OCI-LY3 (cell line): ENCODE measurements around the gene REXO1.

ENCODE experiments used
- EZH2phosphoT487 ChIP-seq: fragments of 200-600 bp; shearing (Covaris generic); IDR thresholded peaks from 2 replicates; pipeline ENCODE4 v1.6.1; 2018; ENCODE audit warnings: antibody characterized with exemption, mixed run types, low read depth
- TF ChIP-seq, protein P1 (sequence below): fragments of 200-600, 300-600 bp; sonication (generic); IDR thresholded peaks from 2 replicates; pipeline ENCODE4 v1.5.1; 2014; ENCODE audit warnings: antibody characterized with exemption, low read length, low read depth

- TF ChIP-seq, protein P1, sequence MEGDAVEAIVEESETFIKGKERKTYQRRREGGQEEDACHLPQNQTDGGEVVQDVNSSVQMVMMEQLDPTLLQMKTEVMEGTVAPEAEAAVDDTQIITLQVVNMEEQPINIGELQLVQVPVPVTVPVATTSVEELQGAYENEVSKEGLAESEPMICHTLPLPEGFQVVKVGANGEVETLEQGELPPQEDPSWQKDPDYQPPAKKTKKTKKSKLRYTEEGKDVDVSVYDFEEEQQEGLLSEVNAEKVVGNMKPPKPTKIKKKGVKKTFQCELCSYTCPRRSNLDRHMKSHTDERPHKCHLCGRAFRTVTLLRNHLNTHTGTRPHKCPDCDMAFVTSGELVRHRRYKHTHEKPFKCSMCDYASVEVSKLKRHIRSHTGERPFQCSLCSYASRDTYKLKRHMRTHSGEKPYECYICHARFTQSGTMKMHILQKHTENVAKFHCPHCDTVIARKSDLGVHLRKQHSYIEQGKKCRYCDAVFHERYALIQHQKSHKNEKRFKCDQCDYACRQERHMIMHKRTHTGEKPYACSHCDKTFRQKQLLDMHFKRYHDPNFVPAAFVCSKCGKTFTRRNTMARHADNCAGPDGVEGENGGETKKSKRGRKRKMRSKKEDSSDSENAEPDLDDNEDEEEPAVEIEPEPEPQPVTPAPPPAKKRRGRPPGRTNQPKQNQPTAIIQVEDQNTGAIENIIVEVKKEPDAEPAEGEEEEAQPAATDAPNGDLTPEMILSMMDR, result no peak
- no peak for TF ChIP-seq EZH2phosphoT487
Measured at GRCh38 chr19:1794424-1795172, 53.7 kb downstream of the REXO1 start.
